Measurements from ENCODE around the gene ITGB5.

DNA sequence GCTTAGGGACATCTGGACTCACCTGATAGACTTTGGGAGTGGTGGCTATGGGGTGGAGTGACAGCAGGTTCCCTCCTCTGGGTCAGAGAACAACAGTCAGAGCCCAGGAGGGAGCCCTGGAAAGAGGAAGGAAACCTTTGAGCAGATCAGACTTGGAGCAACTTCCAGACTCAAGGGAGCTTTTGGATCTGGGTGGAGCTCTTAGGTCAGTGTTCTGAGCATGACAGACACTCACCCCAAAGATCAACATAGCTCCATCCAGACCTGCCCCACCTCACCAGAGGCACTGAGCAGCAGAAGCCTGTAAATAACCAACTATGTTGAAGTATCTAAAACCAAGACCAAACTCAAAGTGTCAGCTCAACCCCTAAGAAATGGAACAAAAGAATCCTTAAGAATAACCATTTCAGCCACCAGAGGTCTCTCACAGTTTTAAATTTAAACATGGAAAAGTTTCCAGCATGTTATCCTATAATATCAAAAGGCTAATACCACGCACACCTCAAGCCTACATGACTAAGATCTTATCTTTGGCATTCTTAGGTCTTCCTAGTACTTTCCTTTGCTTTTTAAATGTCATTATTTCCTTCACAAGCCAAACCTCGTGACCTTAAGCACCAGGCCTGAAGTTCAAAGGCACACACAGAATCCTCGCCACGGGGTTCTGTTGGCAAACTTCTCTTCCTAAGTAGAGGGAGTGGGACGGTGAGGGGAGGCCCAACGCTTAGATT, 100.5 kb downstream of the ITGB5 start:
- no peak for TF ChIP-seq TCF7 (CRISPR knock-in tag; IDR thresholded peaks at IDR 0.05; ENCODE audit: low read depth)
- TF ChIP-seq JUN (CRISPR knock-in tag; IDR thresholded peaks at IDR 0.05) = no peak
- no peak for TF ChIP-seq ERG (CRISPR knock-in tag; IDR thresholded peaks at IDR 0.05)
- TF ChIP-seq, protein P1, sequence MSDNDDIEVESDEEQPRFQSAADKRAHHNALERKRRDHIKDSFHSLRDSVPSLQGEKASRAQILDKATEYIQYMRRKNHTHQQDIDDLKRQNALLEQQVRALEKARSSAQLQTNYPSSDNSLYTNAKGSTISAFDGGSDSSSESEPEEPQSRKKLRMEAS (CRISPR knock-in tag; IDR thresholded peaks at IDR 0.05) = no peak
- no peak for TF ChIP-seq JAZF1 (CRISPR knock-in tag; IDR thresholded peaks at IDR 0.05)
- no peak for TF ChIP-seq CTCF (IDR thresholded peaks at IDR 0.05)
- TF ChIP-seq ZNF138 (CRISPR knock-in tag; conservative IDR thresholded peaks at IDR 0.05) = no peak
- TF ChIP-seq ATF6 (CRISPR knock-in tag; IDR thresholded peaks at IDR 0.05) = no peak
- TF ChIP-seq ZNF416 (CRISPR knock-in tag; IDR thresholded peaks at IDR 0.05) = no peak
- TF ChIP-seq ZNF121 (CRISPR knock-in tag; IDR thresholded peaks at IDR 0.05) = no peak
- TF ChIP-seq, protein P2, sequence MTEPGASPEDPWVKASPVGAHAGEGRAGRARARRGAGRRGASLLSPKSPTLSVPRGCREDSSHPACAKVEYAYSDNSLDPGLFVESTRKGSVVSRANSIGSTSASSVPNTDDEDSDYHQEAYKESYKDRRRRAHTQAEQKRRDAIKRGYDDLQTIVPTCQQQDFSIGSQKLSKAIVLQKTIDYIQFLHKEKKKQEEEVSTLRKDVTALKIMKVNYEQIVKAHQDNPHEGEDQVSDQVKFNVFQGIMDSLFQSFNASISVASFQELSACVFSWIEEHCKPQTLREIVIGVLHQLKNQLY (CRISPR knock-in tag; IDR thresholded peaks at IDR 0.05) = no peak
- no peak for TF ChIP-seq NR2C2 (CRISPR knock-in tag; IDR thresholded peaks at IDR 0.05)
- no peak for TF ChIP-seq CREM (CRISPR knock-in tag; IDR thresholded peaks at IDR 0.05)

All from WTC11 (cell line).